Transverse colon (tissue), 4 donors: ENCODE measurements around the gene CFAP65. TPM values are rescaled to one million over a fixed set of nuclear protein-coding genes. Genes with fewer than 3 reads are reported as not detected.

Experiments
- DNase-seq: peaks from one replicate; pipeline ENCODE4 v3.0.0-alpha.2; 2019
- H3K27ac ChIP-seq, 4 donors: fragments of 200-600 bp; sonication (generic); 2 replicates each; pipeline ENCODE4 v1.5.1; 2016 to 2018; ENCODE audit warnings: inconsistent platforms in 4 of 4
- H3K27me3 ChIP-seq: fragments of 200-600 bp; sonication (generic); 2 replicates; pipeline ENCODE4 v1.5.1; 2017; ENCODE audit warnings: inconsistent platforms
- H3K36me3 ChIP-seq, 4 donors: fragments of 200-600 bp; sonication (generic); 2 replicates each; pipeline ENCODE4 v1.5.1; 2017 to 2019; ENCODE audit warnings: inconsistent platforms in 4 of 4
- H3K4me1 ChIP-seq, 4 donors: fragments of 200-600 bp; sonication (generic); 2 replicates each; pipeline ENCODE4 v1.5.1; 2017 to 2020; ENCODE audit warnings: inconsistent platforms in 4 of 4
- H3K4me3 ChIP-seq, 4 donors: fragments of 200-600 bp; sonication (generic); 1 replicate in 1 of 4; 2 replicates in 3 of 4; pipeline versions ENCODE4 v1.5.1 to v1.6.1; 2017 to 2019; ENCODE audit warnings: inconsistent platforms in 4 of 4
- H3K9me3 ChIP-seq, 2 donors: fragments of 200-600 bp; sonication (generic); 2 replicates each; pipeline ENCODE4 v1.5.1; 2017 to 2019; ENCODE audit warnings: inconsistent platforms in 2 of 2
- EP300 ChIP-seq: sonication (generic); formaldehyde crosslinking; IDR thresholded peaks from one replicate; pipeline ENCODE4 v1.6.1; 2017; ENCODE audit warnings: antibody characterized with exemption, low read depth
- POLR2A ChIP-seq: fragments of 450-650 bp; IDR thresholded peaks from one replicate; pipeline ENCODE4 v1.6.1; 2016; ENCODE audit warnings: antibody characterized with exemption, mild to moderate bottlenecking, moderate library complexity
- POLR2AphosphoS5 ChIP-seq, 3 donors: sonication (generic); formaldehyde crosslinking; IDR thresholded peaks; one replicate each; pipeline ENCODE4 v1.6.1; 2016; ENCODE audit warnings: antibody characterized with exemption in 3 of 3
- WGBS, 2 donors: methylation state at CpG; one replicate each; pipeline ENCODE4 v1.1.5; 2018; ENCODE audit warnings: low coverage in 1 of 2; 5-methylcytosine and 5-hydroxymethylcytosine counted together
- in situ Hi-C, 4 donors: fragments of 200-750 bp; cut with MboI; loops; one replicate each; pipeline versions ENCODE4 v1.15.0 to v1.15.1; 2017; ENCODE audit warnings: low sequenced_read_pairs in 3 of 4, low pct_ligation_motif_present in 1 of 4, low pct_unique_long_range_greater_than_20kb in 1 of 4
- intact Hi-C: fragments of 100-400 bp; cut with DNase I; formaldehyde crosslinking; loops from one replicate; pipeline ENCODE4 v1.15.1; 2023; ENCODE audit warnings: low total_unique reads
- total RNA-seq, 4 donors: library from RNA; depleted of rRNA; stranded (reverse); fragments of >200 nt; gene quantifications; one replicate each; pipeline ENCODE4 v1.1.0, GENCODE V29; 2016
- TF ChIP-seq, protein P1 (sequence below), 5 experiments: fragments of 200-600 bp in 3 of 5; fragments of 450-650 bp in 2 of 5; sonication (generic) in 3 of 5; IDR thresholded peaks; 1 replicate in 2 of 5; 2 replicates in 3 of 5; pipeline ENCODE4 v1.5.1; 2016 to 2017; ENCODE audit warnings: antibody characterized with exemption in 5 of 5, inconsistent platforms in 3 of 5, mild to moderate bottlenecking in 2 of 5, moderate library complexity in 1 of 5

CFAP65 gene
- total RNA-seq, 4 donors from 2014 or later: 0.64 to 3.0 (median 1.5) TPM; not detected in 1

- H3K27ac ChIP-seq: no peak overlapping the region
- peak; percentile 87 for DNase-seq
- intact Hi-C loops: no loop called here
- 44% methylated on average over 9 of the region's 9 CpGs; no CpG with 5 or more reads in 1 of the 2 donors for WGBS, 2 donors
- H3K36me3 ChIP-seq: no peaks in the 10 kb centered on the region
- in situ Hi-C loops: loop anchor here in 2 of 4 donors (10.0 to 25.0 kb wide), 2 partner anchors 125 to 283 kb away; partner anchors contain the start of gene PTPRN (in 2 of the 2)
- H3K4me3 ChIP-seq: no peak overlapping the region
- H3K4me1 ChIP-seq: no peaks in the 10 kb centered on the region
- no peaks in the 10 kb centered on the region for H3K9me3 ChIP-seq
- TF ChIP-seq, protein P1, sequence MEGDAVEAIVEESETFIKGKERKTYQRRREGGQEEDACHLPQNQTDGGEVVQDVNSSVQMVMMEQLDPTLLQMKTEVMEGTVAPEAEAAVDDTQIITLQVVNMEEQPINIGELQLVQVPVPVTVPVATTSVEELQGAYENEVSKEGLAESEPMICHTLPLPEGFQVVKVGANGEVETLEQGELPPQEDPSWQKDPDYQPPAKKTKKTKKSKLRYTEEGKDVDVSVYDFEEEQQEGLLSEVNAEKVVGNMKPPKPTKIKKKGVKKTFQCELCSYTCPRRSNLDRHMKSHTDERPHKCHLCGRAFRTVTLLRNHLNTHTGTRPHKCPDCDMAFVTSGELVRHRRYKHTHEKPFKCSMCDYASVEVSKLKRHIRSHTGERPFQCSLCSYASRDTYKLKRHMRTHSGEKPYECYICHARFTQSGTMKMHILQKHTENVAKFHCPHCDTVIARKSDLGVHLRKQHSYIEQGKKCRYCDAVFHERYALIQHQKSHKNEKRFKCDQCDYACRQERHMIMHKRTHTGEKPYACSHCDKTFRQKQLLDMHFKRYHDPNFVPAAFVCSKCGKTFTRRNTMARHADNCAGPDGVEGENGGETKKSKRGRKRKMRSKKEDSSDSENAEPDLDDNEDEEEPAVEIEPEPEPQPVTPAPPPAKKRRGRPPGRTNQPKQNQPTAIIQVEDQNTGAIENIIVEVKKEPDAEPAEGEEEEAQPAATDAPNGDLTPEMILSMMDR (IDR thresholded peaks at IDR 0.05): peak; percentile 88 to 98 (median 95)
- TF ChIP-seq EP300: no peak
- no peak for TF ChIP-seq POLR2AphosphoS5 (IDR thresholded peaks at IDR 0.05)
- peaks cover 15% of the 10 kb centered on the region for H3K27me3 ChIP-seq
Observed at GRCh38 chr2:219029829-219030165, 11.5 kb downstream of the CFAP65 start.

GRCh38 chr2:219028996-219029828, 12.1 kb downstream of the CFAP65 start:
- H3K27ac ChIP-seq: no peak overlapping the region
- DNase-seq: no peak
- H3K27me3 ChIP-seq: peaks cover 15% of the 10 kb centered on the region
- no peak for TF ChIP-seq POLR2A
- TF ChIP-seq, protein P1 (IDR thresholded peaks at IDR 0.05): no peak
- H3K36me3 ChIP-seq: no peaks in the 10 kb centered on the region
- H3K4me1 ChIP-seq: no peaks in the 10 kb centered on the region
- in situ Hi-C loops: loop anchor here in 2 of 4 donors (10.0 to 25.0 kb wide), 2 partner anchors 126 to 283 kb away; partner anchors contain the start of gene PTPRN (in 2 of the 2)
- no peaks in the 10 kb centered on the region for H3K9me3 ChIP-seq
- intact Hi-C loops: no loop called here
- WGBS, 2 donors: 85 to 90% methylated on average over 2 to 12 of the region's 13 CpGs
- no peak overlapping the region for H3K4me3 ChIP-seq

- TF ChIP-seq EP300 (no peak), POLR2A (no peak), POLR2AphosphoS5 (IDR thresholded peaks at IDR 0.05) (no peak)
- TF ChIP-seq, protein P1 (IDR thresholded peaks at IDR 0.05): no peak
- no peak for DNase-seq
- H3K4me1 ChIP-seq: no peaks in the 10 kb centered on the region
- in situ Hi-C loops: loop anchor here in 2 of 4 donors (10.0 to 25.0 kb wide), 2 partner anchors 127 to 284 kb away; partner anchors contain the start of gene PTPRN (in 2 of the 2)
- no peak overlapping the region for H3K4me3 ChIP-seq
- intact Hi-C loops: no loop called here
- H3K27ac ChIP-seq: no peak overlapping the region
- H3K9me3 ChIP-seq: no peaks in the 10 kb centered on the region
- WGBS, 2 donors: 74% methylated on average over 5 of the region's 5 CpGs; no CpG with 5 or more reads in 1 of the 2 donors
- peaks cover 7% of the 10 kb centered on the region for H3K27me3 ChIP-seq
- no peaks in the 10 kb centered on the region for H3K36me3 ChIP-seq
Observed at GRCh38 chr2:219028141-219028540, 13.2 kb downstream of the CFAP65 start.

DNA sequence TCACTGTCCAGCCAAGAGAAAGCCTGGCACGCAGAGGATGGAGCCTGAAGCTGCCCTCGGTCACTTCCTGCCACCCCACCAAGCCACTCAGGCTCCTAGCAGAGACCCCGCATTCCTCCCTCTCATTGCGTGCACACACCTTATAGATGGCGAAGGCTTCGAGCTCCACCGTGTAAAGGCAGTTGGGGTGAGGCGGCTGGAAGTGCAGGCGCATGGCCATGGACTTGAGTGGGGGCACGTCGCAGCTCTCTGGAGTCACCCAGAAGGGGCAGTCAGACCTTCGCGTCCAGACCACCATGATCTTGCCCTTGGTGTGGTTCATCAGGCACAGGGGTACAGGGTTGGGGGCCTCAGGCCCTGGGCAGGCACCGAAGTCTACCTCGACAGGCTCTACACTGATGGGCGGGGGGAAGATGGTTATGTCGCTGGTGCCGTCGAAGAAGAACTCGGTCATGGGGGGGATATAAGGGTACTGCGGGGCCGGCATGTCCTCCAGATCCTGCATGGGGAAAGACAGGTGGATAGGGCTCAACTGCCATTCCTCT, 13.7 kb downstream of the CFAP65 start:
- H3K36me3 ChIP-seq: no peaks in the 10 kb centered on the region
- no peaks in the 10 kb centered on the region for H3K9me3 ChIP-seq
- H3K27ac ChIP-seq: no peak overlapping the region
- no peaks in the 10 kb centered on the region for H3K4me1 ChIP-seq
- DNase-seq: no peak
- in situ Hi-C loops (loop anchor here in 2 of 4 donors (10.0 to 25.0 kb wide), 2 partner anchors 127 to 285 kb away; partner anchors contain the start of gene PTPRN (in 2 of the 2)), intact Hi-C loops (no loop called here)
- WGBS, 2 donors: 88% methylated on average over 22 of the region's 22 CpGs; no CpG with 5 or more reads in 1 of the 2 donors
- peaks cover 4% of the 10 kb centered on the region for H3K27me3 ChIP-seq
- no peak overlapping the region for H3K4me3 ChIP-seq
- TF ChIP-seq EP300: no peak
- TF ChIP-seq, protein P1 (IDR thresholded peaks at IDR 0.05): no peak
- no peak for TF ChIP-seq POLR2A
- TF ChIP-seq POLR2AphosphoS5 (IDR thresholded peaks at IDR 0.05): no peak
